Right lobe of liver (tissue), 4 donors: ENCODE data around the gene TASL.

Source experiments
- CTCF ChIP-seq, 4 donors: fragments of 200-600 bp in 3 of 4; fragments of 450-650 bp in 1 of 4; IDR thresholded peaks; one replicate each; pipeline versions ENCODE4 v1.5.1 to v1.8.0; 2016 to 2022; ENCODE audit warnings: antibody characterized with exemption in 4 of 4, mild to moderate bottlenecking in 2 of 4
- POLR2A ChIP-seq: fragments of 450-650 bp; IDR thresholded peaks from one replicate; pipeline ENCODE4 v1.6.1; 2017; ENCODE audit warnings: antibody characterized with exemption, mild to moderate bottlenecking
- donor health status: DM: no; HTN: no; CAD: no.
- donor health status: DM: no; HTN: no; CAD: no.
- donor health status: DM: no; HTN: yes; CAD: no.

GRCh38 chrX:30538271-30538670 is 39.3 kb downstream of the TASL start:
- TF ChIP-seq CTCF (IDR thresholded peaks at IDR 0.05) (no peak), POLR2A (no peak)
